HG03571 (cell line): ENCODE measurements around the gene ZNF133.
"Not testable (repeated sequence)": the region's sequence is repeated elsewhere in the genome, so short reads cannot be mapped to it uniquely, and the experiment has no call there.

Experiments
- ATAC-seq: cut with Tn5 transposase; IDR thresholded peaks from one replicate; pipeline ENCODE4 v1.9.1; 2021; ENCODE audit not compliant: unreplicated experiment

The ZNF133 gene

DNA sequence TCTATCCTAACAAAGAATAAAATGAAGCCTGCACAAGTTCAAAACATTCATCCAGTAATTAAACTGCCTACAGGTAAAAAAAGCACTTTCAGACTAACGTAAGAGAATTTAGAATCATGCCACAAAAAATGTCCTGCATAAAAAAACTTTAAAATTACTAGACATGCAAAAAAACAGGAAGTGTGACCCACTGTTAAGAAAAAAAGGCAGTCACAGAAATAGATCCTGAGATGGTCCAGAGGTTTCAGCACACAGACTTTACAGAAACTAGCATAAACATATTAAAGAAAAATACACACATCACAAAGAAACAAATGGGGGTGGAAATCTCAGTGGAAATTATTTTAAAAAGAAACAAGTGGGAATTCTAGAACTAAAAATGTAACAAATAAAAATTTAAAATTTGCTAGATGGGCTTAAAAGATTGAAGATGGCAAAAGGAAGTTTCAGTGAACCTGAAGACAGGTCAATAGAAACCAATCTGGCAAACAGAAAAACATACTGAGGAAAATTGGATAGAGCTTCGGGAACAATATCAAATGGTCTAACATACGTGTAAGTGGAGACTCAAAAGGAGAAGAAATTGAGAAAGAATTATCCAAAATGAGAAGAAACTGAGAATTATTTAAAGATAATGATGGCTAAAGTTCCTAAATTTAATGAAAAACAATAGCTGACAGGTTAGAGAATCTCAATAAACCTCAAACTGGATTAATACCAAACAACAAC lies 3.4 kb upstream of the ZNF133 start:
- no peak for ATAC-seq

- ATAC-seq: no peak
Observed at GRCh38 chr20:18287546-18287914, 797 bp upstream of the ZNF133 start.

DNA sequence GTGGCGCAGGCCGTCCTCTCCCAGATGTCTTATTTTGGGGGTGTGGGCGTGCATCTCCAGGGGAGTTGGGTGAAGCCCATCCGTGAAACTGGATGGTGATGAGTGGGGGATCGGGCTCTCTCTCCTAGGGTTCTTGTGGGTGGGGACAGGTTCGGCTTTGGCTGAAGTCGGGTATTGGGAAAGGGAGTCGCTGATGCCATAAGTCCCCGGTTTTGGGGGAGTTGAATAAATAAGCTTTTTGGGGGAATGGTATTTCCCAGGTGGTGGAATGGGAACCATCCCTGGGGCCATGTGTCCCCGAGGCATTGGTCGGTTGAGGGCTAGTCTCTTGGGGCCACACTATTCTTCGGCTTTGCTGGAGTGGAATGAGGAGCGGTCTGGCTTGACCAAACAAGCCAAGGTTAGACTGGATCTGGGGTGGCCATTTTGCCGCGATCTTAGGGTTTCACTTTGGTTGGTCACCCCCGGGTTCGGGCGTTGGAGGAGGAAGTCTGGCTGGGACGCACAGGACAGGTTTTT lies 481 bp downstream of the ZNF133 start:
- no peak for ATAC-seq

DNA sequence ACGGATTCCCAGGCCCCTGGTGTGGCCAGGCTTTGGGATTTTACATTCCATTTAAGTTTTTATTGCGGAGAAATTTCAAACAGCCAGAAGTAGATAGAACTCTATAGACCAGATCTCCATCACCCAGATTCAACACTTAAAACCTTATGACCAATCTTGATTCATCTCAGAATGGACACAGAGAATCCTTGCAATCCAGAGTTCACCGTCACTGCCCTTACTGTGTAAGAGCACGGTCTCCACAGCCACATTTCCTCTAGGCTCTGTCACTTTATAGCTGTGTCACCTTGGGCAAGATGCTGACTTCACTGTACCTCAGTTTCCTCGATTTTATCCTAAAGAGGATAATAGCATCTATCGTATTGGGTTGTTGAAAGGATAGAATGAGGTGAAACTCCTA lies 979 bp downstream of the ZNF133 start:
- ATAC-seq: no peak

GRCh38 chr20:18299364-18299763 lies 11.0 kb downstream of the ZNF133 start:
- ATAC-seq: no peak

DNA sequence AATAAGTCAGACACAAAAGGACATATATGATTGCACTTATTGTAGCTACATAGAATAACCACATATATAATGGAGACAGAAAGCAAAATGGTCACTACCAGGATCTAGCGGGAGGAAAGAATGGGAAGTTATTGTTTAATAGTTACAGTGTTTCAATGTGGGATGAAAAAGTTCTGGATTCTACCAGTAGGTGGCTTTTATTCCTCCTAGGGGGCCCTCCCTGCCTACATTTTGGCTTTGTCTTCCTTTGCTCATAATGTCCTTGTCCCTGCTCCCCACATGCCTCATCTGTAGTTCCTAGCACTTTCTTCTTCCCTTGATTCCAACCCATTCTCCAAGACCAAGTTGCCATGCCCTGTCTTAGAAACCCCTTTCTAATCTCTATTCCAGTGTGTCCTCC lies 16.3 kb downstream of the ZNF133 start:
- no peak for ATAC-seq

- ATAC-seq: no peak
Observed at GRCh38 chr20:18307301-18307700, 19.0 kb downstream of the ZNF133 start.

DNA sequence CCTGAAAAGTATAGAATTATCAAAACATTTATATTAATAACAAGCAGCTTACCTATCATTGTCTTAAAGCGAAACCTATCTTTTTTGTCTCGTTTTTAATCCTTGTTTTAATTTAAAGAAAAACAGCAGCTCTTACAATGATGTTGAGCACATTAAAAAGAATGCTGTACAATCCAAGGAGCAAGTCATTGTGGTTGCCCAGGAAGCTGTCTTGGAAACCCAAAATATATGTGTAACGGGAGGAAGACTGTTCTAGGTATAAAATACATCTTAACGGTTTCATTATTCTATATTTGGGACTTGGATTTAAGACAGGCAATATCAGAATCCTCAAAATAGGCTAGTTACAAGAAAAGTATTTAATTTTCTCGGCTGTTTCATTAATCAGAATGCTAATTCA lies 21.7 kb downstream of the ZNF133 start:
- no peak for ATAC-seq

GRCh38 chr20:18310592-18310991 lies 22.3 kb downstream of the ZNF133 start:
- no peak for ATAC-seq

DNA sequence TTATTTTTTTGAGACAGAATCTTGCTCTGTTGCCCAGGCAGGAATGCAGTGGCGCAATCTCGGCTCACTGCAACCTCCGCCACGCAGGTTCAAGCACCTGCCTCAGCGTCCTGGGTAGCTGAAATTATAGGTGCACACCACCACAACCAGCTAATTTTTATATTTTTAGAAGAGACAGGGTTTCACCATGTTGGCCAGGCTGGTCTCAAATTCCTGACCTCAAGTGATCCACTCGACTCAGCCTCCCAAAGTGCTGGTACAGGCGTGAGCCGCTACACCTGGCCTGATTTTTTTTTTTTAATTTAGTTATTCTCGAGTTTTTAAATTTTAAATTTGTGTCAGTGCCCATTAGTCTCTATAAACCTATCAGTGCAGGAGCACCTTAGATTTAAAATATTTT lies 24.4 kb downstream of the ZNF133 start:
- ATAC-seq: no peak

DNA sequence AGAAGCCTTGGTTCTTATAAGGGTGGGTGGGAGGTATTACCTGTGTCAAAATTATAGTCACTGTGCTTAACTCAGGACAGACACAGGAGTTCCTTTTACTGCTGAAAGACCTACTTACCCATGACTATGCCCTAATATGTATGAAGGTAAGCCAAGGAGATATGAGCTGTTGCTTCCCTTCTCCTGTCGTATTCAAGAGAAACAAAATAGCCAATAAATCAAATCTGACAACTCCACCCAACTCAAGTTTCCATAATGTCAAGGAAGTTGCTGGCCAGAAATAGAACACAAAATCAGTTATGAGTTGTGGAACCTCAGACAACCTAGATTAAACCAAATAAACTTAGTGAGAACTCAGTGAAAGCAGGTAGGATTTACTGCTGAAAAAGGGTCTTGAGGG lies 25.1 kb downstream of the ZNF133 start:
- ATAC-seq: no peak

GRCh38 chr20:18314786-18315406 lies 26.6 kb downstream of the ZNF133 start:
- no peak for ATAC-seq

GRCh38 chr20:18316166-18316565 lies 27.8 kb downstream of the ZNF133 start:
- no peak for ATAC-seq

GRCh38 chr20:18321316-18321715 lies 33.0 kb downstream of the ZNF133 start:
- no peak for ATAC-seq

GRCh38 chr20:18321976-18322950 lies 33.9 kb downstream of the ZNF133 start:
- ATAC-seq: no peak

DNA sequence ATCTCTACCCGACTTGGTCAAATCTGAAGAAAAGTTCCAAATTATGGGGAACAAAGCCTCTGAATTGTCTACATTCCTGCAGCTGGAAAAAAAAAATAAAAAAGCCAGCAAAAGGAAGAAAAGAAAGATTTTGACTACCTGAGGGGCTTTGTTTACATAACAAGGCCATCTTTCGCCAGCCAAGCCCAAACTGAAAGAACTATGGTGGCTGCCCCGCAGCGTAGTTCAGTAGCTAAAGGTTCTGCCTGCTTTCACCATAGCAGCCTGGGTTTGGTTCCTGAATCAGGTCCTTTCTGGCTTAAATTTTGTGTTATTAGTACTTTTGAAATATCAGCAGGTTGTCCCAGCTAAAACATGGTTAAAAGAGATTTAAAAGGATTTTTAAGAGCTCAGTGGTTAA lies 35.4 kb downstream of the ZNF133 start:
- ATAC-seq: no peak

- no peak for ATAC-seq
Observed at GRCh38 chr20:18324596-18325089, 36.3 kb downstream of the ZNF133 start.

- no peak for ATAC-seq
Observed at GRCh38 chr20:18326990-18327389, 38.7 kb downstream of the ZNF133 start.

DNA sequence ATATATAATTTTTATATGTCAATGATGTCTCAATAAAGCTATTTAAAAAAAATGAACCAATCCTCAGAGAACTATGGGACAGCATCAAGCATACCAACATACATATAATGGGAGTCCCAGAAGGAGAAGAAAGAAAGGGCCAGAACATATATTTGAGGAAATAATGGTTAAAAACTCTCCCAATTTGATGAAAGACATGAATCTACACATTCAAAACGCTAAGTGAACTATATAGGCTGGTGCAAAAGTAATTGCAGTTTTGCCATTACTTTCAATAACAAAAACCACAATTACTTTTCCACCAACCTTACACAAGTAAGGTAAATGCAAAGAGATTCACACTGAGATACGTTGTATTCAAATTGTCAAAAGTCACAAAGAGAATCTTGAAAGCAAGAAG lies 43.4 kb downstream of the ZNF133 start:
- no peak for ATAC-seq

DNA sequence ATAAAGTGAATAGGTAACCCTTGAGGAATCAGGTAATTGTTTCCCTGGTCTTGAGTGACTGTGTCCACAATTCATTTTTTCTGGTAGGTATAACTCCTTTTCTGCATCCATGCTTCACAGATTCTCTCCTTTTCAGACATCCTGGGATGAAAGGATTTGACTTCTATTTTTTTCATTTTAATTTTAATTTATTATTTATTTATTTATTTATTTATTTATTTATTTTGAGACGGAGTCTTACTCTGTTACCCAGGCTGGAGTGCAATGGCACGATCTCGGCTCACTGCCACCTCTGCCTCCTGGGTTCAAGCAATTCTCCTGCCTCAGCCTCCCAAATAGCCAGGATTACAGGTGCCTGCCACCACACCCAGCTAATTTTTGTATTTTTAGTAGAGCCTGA lies 61.4 kb downstream of the ZNF133 start:
- not testable (repeated sequence) for ATAC-seq

DNA sequence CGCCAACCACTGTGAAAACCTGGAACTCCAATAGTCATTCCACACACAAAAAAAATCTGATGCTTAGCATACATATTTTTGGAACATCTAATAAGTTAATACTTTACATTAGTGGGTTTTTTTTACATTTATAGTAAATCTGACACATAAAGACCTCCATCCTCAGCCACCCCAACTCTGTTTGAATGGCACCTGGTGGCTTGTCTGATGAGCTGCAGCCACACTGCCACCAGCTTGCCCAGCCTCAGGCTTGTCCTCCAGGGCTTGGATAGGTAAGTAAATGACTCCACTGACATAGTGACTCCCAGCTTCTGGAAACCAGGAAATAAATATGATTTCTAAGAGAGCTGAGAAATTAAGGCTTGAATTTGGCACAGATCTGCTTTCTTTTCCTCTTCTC lies 71.5 kb downstream of the ZNF133 start:
- ATAC-seq: no peak
